ENCODE results near the gene CLNK.

Gene CLNK

GRCh38 chr4:10482913-10483312 is 201.7 kb downstream of the CLNK start:
- TF ChIP-seq ZFX (IDR thresholded peaks at IDR 0.05; ENCODE audit: borderline replicate concordance), result no peak
- TF ChIP-seq, protein P1, sequence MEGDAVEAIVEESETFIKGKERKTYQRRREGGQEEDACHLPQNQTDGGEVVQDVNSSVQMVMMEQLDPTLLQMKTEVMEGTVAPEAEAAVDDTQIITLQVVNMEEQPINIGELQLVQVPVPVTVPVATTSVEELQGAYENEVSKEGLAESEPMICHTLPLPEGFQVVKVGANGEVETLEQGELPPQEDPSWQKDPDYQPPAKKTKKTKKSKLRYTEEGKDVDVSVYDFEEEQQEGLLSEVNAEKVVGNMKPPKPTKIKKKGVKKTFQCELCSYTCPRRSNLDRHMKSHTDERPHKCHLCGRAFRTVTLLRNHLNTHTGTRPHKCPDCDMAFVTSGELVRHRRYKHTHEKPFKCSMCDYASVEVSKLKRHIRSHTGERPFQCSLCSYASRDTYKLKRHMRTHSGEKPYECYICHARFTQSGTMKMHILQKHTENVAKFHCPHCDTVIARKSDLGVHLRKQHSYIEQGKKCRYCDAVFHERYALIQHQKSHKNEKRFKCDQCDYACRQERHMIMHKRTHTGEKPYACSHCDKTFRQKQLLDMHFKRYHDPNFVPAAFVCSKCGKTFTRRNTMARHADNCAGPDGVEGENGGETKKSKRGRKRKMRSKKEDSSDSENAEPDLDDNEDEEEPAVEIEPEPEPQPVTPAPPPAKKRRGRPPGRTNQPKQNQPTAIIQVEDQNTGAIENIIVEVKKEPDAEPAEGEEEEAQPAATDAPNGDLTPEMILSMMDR (IDR thresholded peaks at IDR 0.05), result no peak
- H3K27ac ChIP-seq, result no peak overlapping the region

DNA sequence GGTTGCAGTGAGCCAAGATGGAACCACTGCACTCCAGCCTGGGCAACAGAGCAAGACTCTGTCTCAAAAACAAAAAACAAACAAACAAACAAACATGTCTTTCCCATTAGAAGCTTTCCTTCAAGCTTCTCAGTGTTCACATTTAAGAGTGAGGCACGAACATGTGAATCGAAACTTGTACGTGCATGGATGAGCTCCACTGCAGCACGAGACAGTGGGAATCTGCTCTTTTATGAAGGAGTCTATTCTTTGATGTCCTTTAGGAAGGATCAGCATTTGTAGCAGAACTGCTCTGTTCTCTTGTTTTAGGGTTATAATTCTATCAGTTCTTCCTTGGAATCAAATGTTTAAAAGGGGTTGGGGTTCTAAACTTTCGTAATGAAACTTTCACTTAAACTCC is 204.0 kb downstream of the CLNK start:
- no peak for TF ChIP-seq ZFX (IDR thresholded peaks at IDR 0.05; ENCODE audit: borderline replicate concordance)
- TF ChIP-seq, protein P1 (IDR thresholded peaks at IDR 0.05), result no peak

DNA sequence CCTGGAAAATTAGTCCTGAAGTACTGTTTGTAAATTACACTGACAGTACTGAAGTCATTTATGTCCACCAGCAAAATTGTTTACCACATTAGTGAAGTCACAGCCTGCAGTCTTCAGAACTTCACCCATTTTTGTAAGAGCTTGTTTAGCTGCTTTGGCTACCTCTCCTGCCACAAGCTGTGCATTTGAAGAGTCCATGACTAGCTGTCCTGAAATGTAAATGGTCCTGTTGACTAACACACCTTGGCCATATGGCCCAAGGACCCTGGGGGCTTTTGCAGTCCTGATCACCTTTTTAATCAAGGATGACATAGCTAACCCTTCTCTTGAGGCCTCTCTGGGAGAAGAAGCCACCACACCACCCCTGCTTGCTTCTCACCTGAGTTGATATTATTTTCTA is 205.9 kb downstream of the CLNK start:
- TF ChIP-seq, protein P1 (IDR thresholded peaks at IDR 0.05), result no peak
- no peak for TF ChIP-seq ZFX (IDR thresholded peaks at IDR 0.05; ENCODE audit: borderline replicate concordance)
- no peak overlapping the region for H3K27ac ChIP-seq

More for the DNA sequence above, 204.0 kb downstream of the CLNK start:
- no peak overlapping the region for H3K27ac ChIP-seq

DNA sequence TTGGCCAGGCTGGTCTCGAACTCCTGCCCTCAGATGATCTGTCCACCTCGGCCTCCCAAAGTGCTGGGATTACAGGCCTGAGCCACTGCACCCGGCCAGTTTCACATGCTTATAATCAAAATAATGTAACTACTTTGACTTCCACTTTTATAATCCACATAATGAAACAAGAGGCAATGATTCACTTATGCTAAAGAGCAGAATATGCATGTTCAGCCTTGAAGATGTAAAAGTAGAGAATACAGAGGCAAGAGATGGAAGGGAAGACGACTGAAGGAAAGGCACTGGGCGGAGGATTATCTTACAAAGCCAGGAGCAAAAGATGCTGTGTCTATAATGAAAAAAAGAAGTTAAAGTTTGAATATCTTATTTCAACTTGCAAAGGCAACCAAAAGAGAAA is 214.1 kb downstream of the CLNK start:
- TF ChIP-seq, protein P1 (IDR thresholded peaks at IDR 0.05), result no peak
- TF ChIP-seq ZFX (IDR thresholded peaks at IDR 0.05; ENCODE audit: borderline replicate concordance), result no peak
- H3K27ac ChIP-seq, result no peak overlapping the region

- TF ChIP-seq, protein P1 (IDR thresholded peaks at IDR 0.05), result no peak
- no peak for TF ChIP-seq ZFX (IDR thresholded peaks at IDR 0.05; ENCODE audit: borderline replicate concordance)
- H3K27ac ChIP-seq, result no peak overlapping the region
Measured at GRCh38 chr4:10466161-10466560, 218.4 kb downstream of the CLNK start.

GRCh38 chr4:10462876-10463275 is 221.7 kb downstream of the CLNK start:
- no peak overlapping the region for H3K27ac ChIP-seq
- TF ChIP-seq, protein P1 (IDR thresholded peaks at IDR 0.05), result no peak
- no peak for TF ChIP-seq ZFX (IDR thresholded peaks at IDR 0.05; ENCODE audit: borderline replicate concordance)

- no peak for TF ChIP-seq ZFX (IDR thresholded peaks at IDR 0.05; ENCODE audit: borderline replicate concordance)
- TF ChIP-seq, protein P1 (IDR thresholded peaks at IDR 0.05), result no peak
Measured at GRCh38 chr4:10461850-10462400, 222.6 kb downstream of the CLNK start.

More at GRCh38 chr4:10461850-10462400, 222.6 kb downstream of the CLNK start:
- no peak overlapping the region for H3K27ac ChIP-seq

Measured in 22Rv1 (cell line).